Measurements from ENCODE around the gene ANGPTL4. TPM values are rescaled to one million over a fixed set of nuclear protein-coding genes. Genes with fewer than 3 reads are reported as not detected.
A peak's percentile ranks its signal among the peaks of the same experiment; 100 is the strongest.

Gene ANGPTL4
- total and polyA plus RNA-seq, 2 experiments from 2014 or later = 1.9 to 2.2 TPM

DNA sequence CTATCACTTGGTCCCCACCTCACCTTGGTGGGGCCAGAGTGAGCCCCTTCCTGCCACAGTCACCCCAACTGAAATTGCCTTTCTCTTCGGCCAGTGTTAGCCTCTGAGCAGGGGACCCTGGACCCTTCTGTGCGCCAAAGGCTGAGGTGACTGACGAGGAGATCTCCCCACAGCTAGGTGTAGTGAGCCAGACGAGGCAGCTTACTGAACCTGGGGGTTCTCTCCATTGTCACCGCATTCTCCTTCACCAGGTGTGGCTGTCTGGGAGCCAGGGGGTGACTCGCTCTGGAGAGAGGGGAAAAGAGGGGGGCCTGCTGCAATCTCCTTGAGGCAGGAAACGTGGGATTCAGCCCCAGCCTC lies 41.3 kb upstream of the ANGPTL4 start:
- Mint-ChIP-seq H3K9me3 (no peaks in the 10 kb centered on the region; the same call in 2 of the 3 replicates), H3K27ac (no peak overlapping the region; the same call in 1 of the 2 replicates), H3K4me3 (peak overlapping the region; percentile 97), H3K4me1 (peaks cover 23% of the 10 kb centered on the region), H3K27me3 (ENCODE audit: insufficient read depth, low read depth, poor library complexity) (peaks cover 20% of the 10 kb centered on the region), H3K36me3 (ENCODE audit: low read depth) (peaks cover 30% of the 10 kb centered on the region)
- H4K20me1 ChIP-seq (replicated peaks; ENCODE audit: insufficient read depth) = peaks cover 24% of the 10 kb centered on the region
- TF ChIP-seq CREB1 (CRISPR knock-in tag; IDR thresholded peaks at IDR 0.05; ENCODE audit: low read depth) (no peak), STAT1 (IDR thresholded peaks at IDR 0.05; ENCODE audit: unreplicated experiment) (no peak), POLR2AphosphoS5 (IDR thresholded peaks at IDR 0.05; ENCODE audit: low read depth) (no peak), EZH2 (IDR thresholded peaks at IDR 0.05; ENCODE audit: low read depth, unreplicated experiment) (no peak), JUNB (IDR thresholded peaks at IDR 0.05; ENCODE audit: unreplicated experiment) (no peak)
- TF ChIP-seq, protein P1, sequence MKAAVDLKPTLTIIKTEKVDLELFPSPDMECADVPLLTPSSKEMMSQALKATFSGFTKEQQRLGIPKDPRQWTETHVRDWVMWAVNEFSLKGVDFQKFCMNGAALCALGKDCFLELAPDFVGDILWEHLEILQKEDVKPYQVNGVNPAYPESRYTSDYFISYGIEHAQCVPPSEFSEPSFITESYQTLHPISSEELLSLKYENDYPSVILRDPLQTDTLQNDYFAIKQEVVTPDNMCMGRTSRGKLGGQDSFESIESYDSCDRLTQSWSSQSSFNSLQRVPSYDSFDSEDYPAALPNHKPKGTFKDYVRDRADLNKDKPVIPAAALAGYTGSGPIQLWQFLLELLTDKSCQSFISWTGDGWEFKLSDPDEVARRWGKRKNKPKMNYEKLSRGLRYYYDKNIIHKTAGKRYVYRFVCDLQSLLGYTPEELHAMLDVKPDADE (IDR thresholded peaks at IDR 0.05) = no peak
- TF ChIP-seq, protein P2, sequence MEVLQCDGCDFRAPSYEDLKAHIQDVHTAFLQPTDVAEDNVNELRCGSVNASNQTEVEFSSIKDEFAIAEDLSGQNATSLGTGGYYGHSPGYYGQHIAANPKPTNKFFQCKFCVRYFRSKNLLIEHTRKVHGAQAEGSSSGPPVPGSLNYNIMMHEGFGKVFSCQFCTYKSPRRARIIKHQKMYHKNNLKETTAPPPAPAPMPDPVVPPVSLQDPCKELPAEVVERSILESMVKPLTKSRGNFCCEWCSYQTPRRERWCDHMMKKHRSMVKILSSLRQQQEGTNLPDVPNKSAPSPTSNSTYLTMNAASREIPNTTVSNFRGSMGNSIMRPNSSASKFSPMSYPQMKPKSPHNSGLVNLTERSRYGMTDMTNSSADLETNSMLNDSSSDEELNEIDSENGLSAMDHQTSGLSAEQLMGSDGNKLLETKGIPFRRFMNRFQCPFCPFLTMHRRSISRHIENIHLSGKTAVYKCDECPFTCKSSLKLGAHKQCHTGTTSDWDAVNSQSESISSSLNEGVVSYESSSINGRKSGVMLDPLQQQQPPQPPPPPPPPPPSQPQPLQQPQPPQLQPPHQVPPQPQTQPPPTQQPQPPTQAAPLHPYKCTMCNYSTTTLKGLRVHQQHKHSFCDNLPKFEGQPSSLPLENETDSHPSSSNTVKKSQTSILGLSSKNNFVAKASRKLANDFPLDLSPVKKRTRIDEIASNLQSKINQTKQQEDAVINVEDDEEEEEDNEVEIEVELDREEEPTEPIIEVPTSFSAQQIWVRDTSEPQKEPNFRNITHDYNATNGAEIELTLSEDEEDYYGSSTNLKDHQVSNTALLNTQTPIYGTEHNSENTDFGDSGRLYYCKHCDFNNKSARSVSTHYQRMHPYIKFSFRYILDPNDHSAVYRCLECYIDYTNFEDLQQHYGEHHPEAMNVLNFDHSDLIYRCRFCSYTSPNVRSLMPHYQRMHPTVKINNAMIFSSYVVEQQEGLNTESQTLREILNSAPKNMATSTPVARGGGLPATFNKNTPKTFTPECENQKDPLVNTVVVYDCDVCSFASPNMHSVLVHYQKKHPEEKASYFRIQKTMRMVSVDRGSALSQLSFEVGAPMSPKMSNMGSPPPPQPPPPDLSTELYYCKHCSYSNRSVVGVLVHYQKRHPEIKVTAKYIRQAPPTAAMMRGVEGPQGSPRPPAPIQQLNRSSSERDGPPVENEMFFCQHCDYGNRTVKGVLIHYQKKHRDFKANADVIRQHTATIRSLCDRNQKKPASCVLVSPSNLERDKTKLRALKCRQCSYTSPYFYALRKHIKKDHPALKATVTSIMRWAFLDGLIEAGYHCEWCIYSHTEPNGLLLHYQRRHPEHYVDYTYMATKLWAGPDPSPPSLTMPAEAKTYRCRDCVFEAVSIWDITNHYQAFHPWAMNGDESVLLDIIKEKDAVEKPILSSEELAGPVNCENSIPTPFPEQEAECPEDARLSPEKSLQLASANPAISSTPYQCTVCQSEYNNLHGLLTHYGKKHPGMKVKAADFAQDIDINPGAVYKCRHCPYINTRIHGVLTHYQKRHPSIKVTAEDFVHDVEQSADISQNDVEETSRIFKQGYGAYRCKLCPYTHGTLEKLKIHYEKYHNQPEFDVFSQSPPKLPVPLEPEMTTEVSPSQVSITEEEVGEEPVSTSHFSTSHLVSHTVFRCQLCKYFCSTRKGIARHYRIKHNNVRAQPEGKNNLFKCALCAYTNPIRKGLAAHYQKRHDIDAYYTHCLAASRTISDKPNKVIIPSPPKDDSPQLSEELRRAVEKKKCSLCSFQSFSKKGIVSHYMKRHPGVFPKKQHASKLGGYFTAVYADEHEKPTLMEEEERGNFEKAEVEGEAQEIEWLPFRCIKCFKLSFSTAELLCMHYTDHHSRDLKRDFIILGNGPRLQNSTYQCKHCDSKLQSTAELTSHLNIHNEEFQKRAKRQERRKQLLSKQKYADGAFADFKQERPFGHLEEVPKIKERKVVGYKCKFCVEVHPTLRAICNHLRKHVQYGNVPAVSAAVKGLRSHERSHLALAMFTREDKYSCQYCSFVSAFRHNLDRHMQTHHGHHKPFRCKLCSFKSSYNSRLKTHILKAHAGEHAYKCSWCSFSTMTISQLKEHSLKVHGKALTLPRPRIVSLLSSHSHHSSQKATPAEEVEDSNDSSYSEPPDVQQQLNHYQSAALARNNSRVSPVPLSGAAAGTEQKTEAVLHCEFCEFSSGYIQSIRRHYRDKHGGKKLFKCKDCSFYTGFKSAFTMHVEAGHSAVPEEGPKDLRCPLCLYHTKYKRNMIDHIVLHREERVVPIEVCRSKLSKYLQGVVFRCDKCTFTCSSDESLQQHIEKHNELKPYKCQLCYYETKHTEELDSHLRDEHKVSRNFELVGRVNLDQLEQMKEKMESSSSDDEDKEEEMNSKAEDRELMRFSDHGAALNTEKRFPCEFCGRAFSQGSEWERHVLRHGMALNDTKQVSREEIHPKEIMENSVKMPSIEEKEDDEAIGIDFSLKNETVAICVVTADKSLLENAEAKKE (CRISPR knock-in tag; IDR thresholded peaks at IDR 0.05) = no peak
- TF ChIP-seq, protein P3, sequence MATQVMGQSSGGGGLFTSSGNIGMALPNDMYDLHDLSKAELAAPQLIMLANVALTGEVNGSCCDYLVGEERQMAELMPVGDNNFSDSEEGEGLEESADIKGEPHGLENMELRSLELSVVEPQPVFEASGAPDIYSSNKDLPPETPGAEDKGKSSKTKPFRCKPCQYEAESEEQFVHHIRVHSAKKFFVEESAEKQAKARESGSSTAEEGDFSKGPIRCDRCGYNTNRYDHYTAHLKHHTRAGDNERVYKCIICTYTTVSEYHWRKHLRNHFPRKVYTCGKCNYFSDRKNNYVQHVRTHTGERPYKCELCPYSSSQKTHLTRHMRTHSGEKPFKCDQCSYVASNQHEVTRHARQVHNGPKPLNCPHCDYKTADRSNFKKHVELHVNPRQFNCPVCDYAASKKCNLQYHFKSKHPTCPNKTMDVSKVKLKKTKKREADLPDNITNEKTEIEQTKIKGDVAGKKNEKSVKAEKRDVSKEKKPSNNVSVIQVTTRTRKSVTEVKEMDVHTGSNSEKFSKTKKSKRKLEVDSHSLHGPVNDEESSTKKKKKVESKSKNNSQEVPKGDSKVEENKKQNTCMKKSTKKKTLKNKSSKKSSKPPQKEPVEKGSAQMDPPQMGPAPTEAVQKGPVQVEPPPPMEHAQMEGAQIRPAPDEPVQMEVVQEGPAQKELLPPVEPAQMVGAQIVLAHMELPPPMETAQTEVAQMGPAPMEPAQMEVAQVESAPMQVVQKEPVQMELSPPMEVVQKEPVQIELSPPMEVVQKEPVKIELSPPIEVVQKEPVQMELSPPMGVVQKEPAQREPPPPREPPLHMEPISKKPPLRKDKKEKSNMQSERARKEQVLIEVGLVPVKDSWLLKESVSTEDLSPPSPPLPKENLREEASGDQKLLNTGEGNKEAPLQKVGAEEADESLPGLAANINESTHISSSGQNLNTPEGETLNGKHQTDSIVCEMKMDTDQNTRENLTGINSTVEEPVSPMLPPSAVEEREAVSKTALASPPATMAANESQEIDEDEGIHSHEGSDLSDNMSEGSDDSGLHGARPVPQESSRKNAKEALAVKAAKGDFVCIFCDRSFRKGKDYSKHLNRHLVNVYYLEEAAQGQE (IDR thresholded peaks at IDR 0.05; ENCODE audit: unreplicated experiment) = no peak
- H3K9me2 ChIP-seq (ENCODE audit: insufficient read depth) = no peaks in the 10 kb centered on the region
- peaks cover 49% of the 10 kb centered on the region for H3F3A ChIP-seq (replicated peaks; ENCODE audit: low read depth)
- ATAC-seq (no peak), DNase-seq (ENCODE audit: low spot score) (no peak)
- peak overlapping the region; percentile 97 for H3K4me2 ChIP-seq
- no peaks in the 10 kb centered on the region for H3K27me3 ChIP-seq (ENCODE audit: insufficient read depth)
- no peak overlapping the region for H2AFZ ChIP-seq
- H3K79me2 ChIP-seq (replicated peaks; ENCODE audit: insufficient read depth) = peaks cover 33% of the 10 kb centered on the region
- peak overlapping the region; percentile 96 for H3K4me3 ChIP-seq
- peaks cover 24% of the 10 kb centered on the region for H3K4me1 ChIP-seq (ENCODE audit: insufficient read depth)
- peaks cover 7% of the 10 kb centered on the region for H3K36me3 ChIP-seq (ENCODE audit: insufficient read depth)
- H3K27ac ChIP-seq (ENCODE audit: low read depth) = peak overlapping the region; percentile 94

Data from GM23338 (cell line).